ENCODE results near the gene EPHB1. TPM values are rescaled to one million over a fixed set of nuclear protein-coding genes. Genes with fewer than 3 reads are reported as not detected.

Gene EPHB1
- total and polyA plus RNA-seq, 2 experiments from 2014 or later: 0.43 to 0.81 TPM

DNA sequence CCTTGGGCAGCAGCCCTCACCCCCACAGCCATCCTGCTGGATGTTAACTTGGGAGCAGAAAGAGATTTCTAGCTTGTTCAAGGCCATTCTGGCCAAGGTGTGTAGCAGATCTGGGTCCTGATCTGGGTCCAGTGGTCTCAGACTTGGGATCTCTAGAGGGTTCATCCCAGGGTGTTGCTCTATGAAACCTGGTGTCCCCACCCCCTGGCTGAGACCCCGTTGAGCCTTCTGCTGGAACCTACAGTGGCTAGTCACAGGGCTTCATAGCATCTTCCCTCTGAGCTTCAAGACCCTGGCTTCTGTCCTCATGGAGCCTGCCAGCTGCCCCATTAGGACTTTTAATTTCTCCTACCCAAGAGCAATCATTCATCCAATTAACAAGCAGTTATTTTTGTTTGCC is 64.3 kb downstream of the EPHB1 start:
- Histone ChIP-seq H2AFZ (no peak overlapping the region), H3K9me2 (ENCODE audit: insufficient read depth) (no peaks in the 10 kb centered on the region), H3K79me2 (ENCODE audit: insufficient read depth) (no peaks in the 10 kb centered on the region), H3K4me2 (ENCODE audit: unreplicated experiment) (no peak overlapping the region), H3K36me3 (ENCODE audit: low read depth) (no peaks in the 10 kb centered on the region), H4K20me1 (ENCODE audit: insufficient read depth) (no peaks in the 10 kb centered on the region), H3K4me1 (ENCODE audit: insufficient read depth) (no peaks in the 10 kb centered on the region), H3K4me3 (no peak overlapping the region), H3F3A (ENCODE audit: insufficient read depth) (no peaks in the 10 kb centered on the region), H3K9me3 (ENCODE audit: low read depth) (no peaks in the 10 kb centered on the region), H3K27ac (no peak overlapping the region), H3K9ac (no peak overlapping the region), H3K27me3 (replicated peaks; ENCODE audit: insufficient read depth) (no peaks in the 10 kb centered on the region)
- in situ Hi-C loops (cut with MboI): no loop called here
- 19 to 25% methylated on average over 1 of the region's 1 CpG for WGBS, 2 experiments (ENCODE audit: low coverage in 1 of 2, low lambda C conversion rate in 2 of 2, missing lambda C conversion rate in 2 of 2)
- TF ChIP-seq EZH2phosphoT487 (IDR thresholded peaks at IDR 0.05; ENCODE audit: insufficient read depth, low read depth): no peak
- no peak for DNase-seq

DNA sequence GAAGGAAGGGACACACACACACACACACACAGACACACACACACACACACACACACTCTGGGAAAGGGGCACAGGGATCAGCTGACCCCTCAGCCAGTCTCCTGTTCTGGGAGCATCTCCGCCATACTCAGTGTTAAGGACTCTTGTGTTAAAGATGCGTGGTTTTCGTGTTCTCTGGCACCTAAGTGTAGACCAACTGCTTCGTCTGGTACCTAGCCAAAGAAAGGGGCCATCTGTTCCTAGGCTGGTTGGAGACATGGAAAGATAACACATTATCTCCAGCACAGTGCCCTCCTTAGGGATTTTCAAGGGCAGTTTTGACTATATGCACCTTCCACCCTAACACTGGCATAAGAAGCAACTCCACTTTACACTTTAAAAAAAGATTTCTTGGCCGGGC is 65.1 kb downstream of the EPHB1 start:
- no peak for TF ChIP-seq EZH2 (IDR thresholded peaks at IDR 0.05; ENCODE audit: insufficient read depth, poor library complexity, severe bottlenecking)
- no peak for TF ChIP-seq EZH2phosphoT487 (IDR thresholded peaks at IDR 0.05; ENCODE audit: insufficient read depth, low read depth)
- no peaks in the 10 kb centered on the region for H3K79me2 ChIP-seq (ENCODE audit: insufficient read depth)
- 89 to 90% methylated on average over 5 of the region's 5 CpGs for WGBS, 2 experiments (ENCODE audit: low coverage in 1 of 2, low lambda C conversion rate in 2 of 2, missing lambda C conversion rate in 2 of 2)

DNA sequence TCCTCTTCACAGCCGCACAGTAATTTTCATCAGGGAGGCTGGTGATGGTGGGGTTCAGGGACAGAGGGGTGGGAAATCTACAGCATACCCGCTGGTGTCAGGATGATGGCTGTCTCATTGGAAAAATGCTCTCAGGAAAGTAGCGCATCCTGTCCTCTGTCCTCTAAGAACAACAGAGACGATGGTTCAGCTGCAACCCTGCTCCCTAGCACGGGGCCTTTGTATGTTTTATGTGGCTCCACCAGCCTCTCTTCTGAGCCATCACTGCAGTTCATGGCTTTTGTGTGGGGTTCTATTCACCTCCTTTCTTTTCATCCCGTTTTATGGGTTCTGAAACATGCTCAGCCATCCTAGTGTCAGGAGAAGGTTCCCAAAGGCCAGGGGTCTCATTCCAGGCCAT is 68.9 kb downstream of the EPHB1 start:
- H3K9me2 ChIP-seq (ENCODE audit: insufficient read depth): no peaks in the 10 kb centered on the region
- no peaks in the 10 kb centered on the region for H3K79me2 ChIP-seq (ENCODE audit: insufficient read depth)
- H3K36me3 ChIP-seq (ENCODE audit: low read depth): no peaks in the 10 kb centered on the region
- no peaks in the 10 kb centered on the region for H3F3A ChIP-seq (ENCODE audit: insufficient read depth)
- H3K4me1 ChIP-seq (ENCODE audit: insufficient read depth): no peaks in the 10 kb centered on the region
- no peak overlapping the region for H2AFZ ChIP-seq
- no peak overlapping the region for H3K9ac ChIP-seq
- DNase-seq: no peak
- no peaks in the 10 kb centered on the region for H4K20me1 ChIP-seq (ENCODE audit: insufficient read depth)
- 88 to 91% methylated on average over 6 of the region's 6 CpGs for whole genome bisulfite sequencing, 2 experiments (ENCODE audit: low coverage in 1 of 2, low lambda C conversion rate in 2 of 2, missing lambda C conversion rate in 2 of 2)
- H3K27me3 ChIP-seq (replicated peaks; ENCODE audit: insufficient read depth): no peaks in the 10 kb centered on the region
- H3K4me3 ChIP-seq: no peak overlapping the region
- H3K9me3 ChIP-seq (ENCODE audit: low read depth): no peaks in the 10 kb centered on the region
- in situ Hi-C loops (cut with MboI): no loop called here
- no peak for TF ChIP-seq EZH2 (IDR thresholded peaks at IDR 0.05; ENCODE audit: insufficient read depth, poor library complexity, severe bottlenecking)
- TF ChIP-seq EZH2phosphoT487 (IDR thresholded peaks at IDR 0.05; ENCODE audit: insufficient read depth, low read depth): no peak
- H3K4me2 ChIP-seq (ENCODE audit: unreplicated experiment): no peak overlapping the region
- H3K27ac ChIP-seq: no peak overlapping the region

More for the DNA sequence above, 65.1 kb downstream of the EPHB1 start:
- Histone ChIP-seq H3K9ac (no peak overlapping the region), H3K36me3 (ENCODE audit: low read depth) (no peaks in the 10 kb centered on the region), H3K27me3 (replicated peaks; ENCODE audit: insufficient read depth) (no peaks in the 10 kb centered on the region), H3F3A (ENCODE audit: insufficient read depth) (no peaks in the 10 kb centered on the region), H3K4me3 (no peak overlapping the region), H3K27ac (no peak overlapping the region), H2AFZ (no peak overlapping the region), H3K4me1 (ENCODE audit: insufficient read depth) (no peaks in the 10 kb centered on the region), H3K9me2 (ENCODE audit: insufficient read depth) (no peaks in the 10 kb centered on the region), H3K9me3 (ENCODE audit: low read depth) (no peaks in the 10 kb centered on the region), H3K4me2 (ENCODE audit: unreplicated experiment) (no peak overlapping the region), H4K20me1 (ENCODE audit: insufficient read depth) (no peaks in the 10 kb centered on the region)
- DNase-seq: no peak
- in situ Hi-C loops (cut with MboI): no loop called here

DNA sequence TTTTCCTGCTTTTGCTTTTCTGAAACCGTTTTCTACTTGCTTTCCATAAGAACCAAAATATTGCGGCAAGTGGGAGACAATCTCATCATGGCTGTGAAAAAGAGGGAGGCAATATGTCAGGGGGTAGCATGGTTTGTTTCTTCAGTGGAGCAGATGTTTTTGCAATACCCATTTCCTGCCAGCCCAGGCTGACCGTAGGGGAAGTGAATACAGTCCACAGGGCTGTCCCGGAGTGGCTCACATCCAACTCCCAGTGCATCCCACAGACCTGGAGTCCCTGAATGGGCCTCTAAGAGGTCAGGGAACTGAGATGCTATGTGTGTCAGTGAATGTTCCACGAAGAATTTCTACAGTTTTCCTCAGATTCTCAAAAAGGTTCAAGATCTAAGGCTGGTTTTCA is 69.6 kb downstream of the EPHB1 start:
- no peak overlapping the region for H3K4me2 ChIP-seq (ENCODE audit: unreplicated experiment)
- H2AFZ ChIP-seq: no peak overlapping the region
- H3K27me3 ChIP-seq (replicated peaks; ENCODE audit: insufficient read depth): no peaks in the 10 kb centered on the region
- no peaks in the 10 kb centered on the region for H3K79me2 ChIP-seq (ENCODE audit: insufficient read depth)
- H3K9ac ChIP-seq: no peak overlapping the region
- H3K36me3 ChIP-seq (ENCODE audit: low read depth): no peaks in the 10 kb centered on the region
- no peaks in the 10 kb centered on the region for H3F3A ChIP-seq (ENCODE audit: insufficient read depth)
- no peaks in the 10 kb centered on the region for H3K9me3 ChIP-seq (ENCODE audit: low read depth)
- H3K4me3 ChIP-seq: no peak overlapping the region
- peak; percentile 30 for DNase-seq
- H4K20me1 ChIP-seq (ENCODE audit: insufficient read depth): no peaks in the 10 kb centered on the region
- no peak for TF ChIP-seq EZH2 (IDR thresholded peaks at IDR 0.05; ENCODE audit: insufficient read depth, poor library complexity, severe bottlenecking)
- no peak for TF ChIP-seq EZH2phosphoT487 (IDR thresholded peaks at IDR 0.05; ENCODE audit: insufficient read depth, low read depth)
- H3K27ac ChIP-seq: no peak overlapping the region
- in situ Hi-C loops (cut with MboI): no loop called here
- WGBS, 2 experiments (ENCODE audit: low coverage in 1 of 2, low lambda C conversion rate in 2 of 2, missing lambda C conversion rate in 2 of 2): 36 to 38% methylated on average over 5 of the region's 5 CpGs
- H3K9me2 ChIP-seq (ENCODE audit: insufficient read depth): no peaks in the 10 kb centered on the region
- no peaks in the 10 kb centered on the region for H3K4me1 ChIP-seq (ENCODE audit: insufficient read depth)

DNA sequence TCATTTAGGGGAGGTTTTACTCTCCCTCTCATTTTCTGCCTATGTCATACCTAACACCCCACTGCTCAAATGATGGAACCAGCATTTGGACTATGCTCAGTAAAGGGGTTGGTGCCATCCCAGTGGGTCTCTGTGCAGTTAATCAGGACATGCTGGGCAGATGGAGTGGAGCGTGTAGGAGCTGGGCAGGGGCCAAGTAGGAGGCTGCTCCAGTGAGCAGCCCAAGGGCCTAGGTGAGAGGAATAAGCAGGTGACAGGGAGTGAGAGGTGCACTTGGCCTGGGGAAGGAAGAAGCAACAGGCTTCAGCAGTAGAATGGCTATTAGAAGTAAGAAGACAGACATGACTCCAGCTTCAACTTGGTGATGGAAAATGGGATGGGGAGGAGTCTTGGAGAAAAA is 72.2 kb downstream of the EPHB1 start:
- Histone ChIP-seq H3K4me3 (no peak overlapping the region), H3K4me1 (ENCODE audit: insufficient read depth) (no peaks in the 10 kb centered on the region), H3K9me3 (ENCODE audit: low read depth) (no peaks in the 10 kb centered on the region), H3K79me2 (ENCODE audit: insufficient read depth) (no peaks in the 10 kb centered on the region), H3K9ac (no peak overlapping the region), H2AFZ (no peak overlapping the region), H3F3A (ENCODE audit: insufficient read depth) (no peaks in the 10 kb centered on the region), H3K27ac (no peak overlapping the region), H3K4me2 (ENCODE audit: unreplicated experiment) (no peak overlapping the region), H4K20me1 (ENCODE audit: insufficient read depth) (no peaks in the 10 kb centered on the region), H3K9me2 (ENCODE audit: insufficient read depth) (no peaks in the 10 kb centered on the region), H3K36me3 (ENCODE audit: low read depth) (no peaks in the 10 kb centered on the region), H3K27me3 (replicated peaks; ENCODE audit: insufficient read depth) (no peaks in the 10 kb centered on the region)
- in situ Hi-C loops (cut with MboI): no loop called here
- 95 to 96% methylated on average over 1 of the region's 1 CpG for WGBS, 2 experiments (ENCODE audit: low coverage in 1 of 2, low lambda C conversion rate in 2 of 2, missing lambda C conversion rate in 2 of 2)
- no peak for DNase-seq
- TF ChIP-seq EZH2phosphoT487 (IDR thresholded peaks at IDR 0.05; ENCODE audit: insufficient read depth, low read depth): no peak
- TF ChIP-seq EZH2 (IDR thresholded peaks at IDR 0.05; ENCODE audit: insufficient read depth, poor library complexity, severe bottlenecking): no peak
